ENCODE measurements around the gene AQP6.

GRCh38 chr12:49955899-49956662 is 16.7 kb upstream of the AQP6 start:
- TF ChIP-seq CTCF (IDR thresholded peaks at IDR 0.05; ENCODE audit: extremely low read depth in 1 of 2, insufficient read depth in 1 of 2, low read depth in 1 of 2, low read length in 2 of 2) (no peak), GATA2 (IDR thresholded peaks at IDR 0.05; ENCODE audit: insufficient read depth, insufficient read length, low read depth, low read length) (no peak), POLR2AphosphoS5 (IDR thresholded peaks at IDR 0.05; ENCODE audit: insufficient read depth, low read depth, low read length) (no peak), POLR2A (IDR thresholded peaks at IDR 0.05; ENCODE audit: low read depth, low read length) (no peak), FOS (IDR thresholded peaks at IDR 0.05; ENCODE audit: borderline replicate concordance, insufficient read depth, low read length) (no peak), MAX (IDR thresholded peaks at IDR 0.05; ENCODE audit: insufficient read depth, insufficient read length) (no peak)

Measured in endothelial cell of umbilical vein (primary cell).